Activated T-helper 9 cell treated with anti-CD3 and anti-CD28 coated beads, Interleukin-2, amount 50 U/mL, for 16 hours (primary cell): ENCODE data around the gene MGMT.

Experiments used
- DNase-seq: peaks from one replicate; pipeline ENCODE4 v3.0.0-alpha.2; 2020; ENCODE audit warnings: low read depth

MGMT gene

DNA sequence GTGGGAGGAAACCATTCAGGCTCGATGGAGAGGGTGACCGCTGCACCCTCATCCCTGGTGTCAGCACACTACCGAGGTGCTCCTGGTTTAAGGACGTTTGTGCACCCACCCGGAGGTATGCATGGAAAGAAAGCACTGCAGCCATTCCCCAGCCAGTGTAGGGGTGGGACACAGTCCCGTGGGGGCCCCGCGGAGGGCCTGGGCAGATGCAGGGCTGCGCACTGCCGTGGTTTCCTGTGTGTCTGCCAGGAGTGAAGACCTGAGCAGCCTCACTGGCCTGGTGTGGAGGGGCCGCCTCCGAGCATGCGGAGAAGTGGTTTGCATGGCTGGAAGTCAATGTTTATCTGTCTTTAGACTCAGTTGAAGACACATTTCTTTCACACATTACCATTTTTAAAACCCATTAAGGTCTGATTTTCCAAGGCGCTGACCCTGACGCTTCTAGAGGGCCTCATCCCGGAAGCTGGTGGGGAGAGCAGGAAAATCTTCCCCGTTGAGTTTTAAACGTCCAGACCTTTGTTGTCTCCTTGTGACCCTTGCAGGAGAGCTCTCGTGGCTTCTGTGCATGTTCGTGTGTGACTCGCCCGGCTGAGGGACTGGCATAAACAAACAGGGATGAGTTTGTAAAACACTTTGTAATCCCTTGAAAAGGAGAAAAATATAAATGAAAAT, 188.1 kb downstream of the MGMT start:
- no peak for DNase-seq

DNA sequence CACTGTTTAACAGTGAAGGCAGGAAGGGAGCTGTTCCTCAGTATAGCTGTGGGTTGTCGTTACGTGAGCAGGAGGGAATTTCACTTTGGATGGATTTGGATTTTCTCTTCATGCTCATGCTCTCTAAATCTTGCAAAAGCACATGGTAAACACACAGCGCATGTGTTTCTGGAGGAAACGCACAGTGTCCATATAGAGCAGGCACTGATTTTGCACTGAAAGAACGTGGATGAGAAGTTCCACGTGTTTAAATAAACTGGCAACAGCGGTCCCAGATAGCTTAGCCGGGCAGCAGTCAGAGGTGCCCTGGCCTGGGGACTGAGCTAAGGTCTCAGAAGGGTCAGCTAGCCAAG, 188.6 kb downstream of the MGMT start:
- DNase-seq, result no peak

DNA sequence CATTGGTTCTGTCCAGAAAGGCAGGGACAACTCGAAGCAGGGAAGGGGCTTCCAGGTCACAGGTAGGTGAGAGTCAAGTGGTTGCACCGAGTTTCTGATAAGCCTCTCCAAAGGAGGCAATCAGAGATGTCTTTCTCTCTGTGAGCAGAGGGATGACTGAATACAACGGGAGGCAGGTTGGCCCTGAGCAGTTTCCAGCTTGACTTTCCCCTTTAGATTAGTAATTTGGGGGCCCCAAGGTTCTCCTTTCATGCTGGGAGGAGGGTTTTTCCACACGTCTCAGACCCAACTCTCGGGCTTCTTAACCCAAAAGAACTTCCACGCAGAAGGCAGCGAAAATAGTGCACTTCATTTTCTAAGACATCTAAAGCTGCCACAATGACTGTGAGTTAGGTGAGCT, 189.6 kb downstream of the MGMT start:
- no peak for DNase-seq

DNA sequence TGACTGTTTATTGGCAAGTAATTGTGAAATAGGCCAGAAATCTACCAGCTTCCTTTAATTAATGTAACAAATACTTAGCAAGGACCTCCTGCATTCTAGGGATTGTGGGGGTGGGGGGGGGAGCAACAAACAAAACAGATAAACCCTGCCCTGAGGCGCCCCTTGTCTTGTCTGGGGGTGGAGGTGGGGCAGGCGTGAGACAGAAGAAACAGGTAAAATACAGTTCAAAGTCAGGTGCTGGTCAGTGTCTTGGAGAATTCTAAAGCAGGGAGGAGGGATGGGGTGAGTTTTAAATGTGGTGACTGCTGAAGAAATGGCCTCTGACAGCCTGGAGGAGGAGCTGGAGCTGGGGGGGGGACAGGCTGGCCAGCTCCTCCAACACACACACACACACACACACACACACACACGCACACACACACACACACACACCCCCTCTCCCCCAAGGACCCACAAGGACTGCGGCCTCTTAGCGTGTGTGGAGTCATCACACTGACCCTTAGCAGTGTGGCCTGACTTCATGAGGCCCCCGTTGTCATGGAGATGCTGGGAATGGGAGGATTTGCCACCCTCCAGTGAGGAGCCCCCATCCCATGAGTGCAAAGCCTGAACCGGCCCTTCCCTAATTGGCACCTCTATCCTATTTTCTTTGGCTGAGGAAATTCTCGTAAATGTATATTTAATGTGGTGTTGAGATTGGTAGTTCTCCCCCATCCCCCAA, 190.4 kb downstream of the MGMT start:
- DNase-seq, result no peak

DNA sequence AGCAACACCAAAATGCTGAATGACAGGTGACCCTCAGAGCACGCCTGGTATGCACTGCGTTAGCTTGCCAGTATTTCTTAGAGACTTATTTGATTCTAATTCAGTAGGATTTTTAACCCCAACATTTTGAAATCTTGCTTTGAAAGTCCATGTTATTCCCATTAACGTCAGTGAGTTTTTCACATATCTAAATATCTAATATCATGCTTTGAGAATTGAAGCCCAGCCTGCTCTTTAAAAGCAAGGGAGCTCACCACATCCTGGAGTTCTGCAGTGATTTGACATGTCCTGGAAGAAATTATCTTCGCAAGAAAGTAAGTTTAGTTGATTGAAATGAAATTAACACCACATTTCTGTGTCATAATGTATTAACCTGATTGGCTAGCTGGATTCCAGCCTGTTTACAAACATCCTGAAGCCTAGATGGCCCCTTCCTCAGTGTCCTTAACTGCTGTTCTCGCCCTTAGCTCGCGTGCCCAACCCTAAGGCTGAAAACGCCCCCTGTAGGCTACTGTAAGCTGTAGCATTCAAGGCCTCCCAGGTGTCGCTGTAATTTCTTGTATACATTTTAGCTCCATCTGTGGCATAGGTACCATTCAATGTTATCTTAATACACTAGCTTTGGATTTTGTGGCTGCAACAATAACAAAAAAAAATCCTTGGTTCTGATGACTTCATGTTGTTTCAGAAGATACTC, 191.5 kb downstream of the MGMT start:
- DNase-seq, result no peak

DNA sequence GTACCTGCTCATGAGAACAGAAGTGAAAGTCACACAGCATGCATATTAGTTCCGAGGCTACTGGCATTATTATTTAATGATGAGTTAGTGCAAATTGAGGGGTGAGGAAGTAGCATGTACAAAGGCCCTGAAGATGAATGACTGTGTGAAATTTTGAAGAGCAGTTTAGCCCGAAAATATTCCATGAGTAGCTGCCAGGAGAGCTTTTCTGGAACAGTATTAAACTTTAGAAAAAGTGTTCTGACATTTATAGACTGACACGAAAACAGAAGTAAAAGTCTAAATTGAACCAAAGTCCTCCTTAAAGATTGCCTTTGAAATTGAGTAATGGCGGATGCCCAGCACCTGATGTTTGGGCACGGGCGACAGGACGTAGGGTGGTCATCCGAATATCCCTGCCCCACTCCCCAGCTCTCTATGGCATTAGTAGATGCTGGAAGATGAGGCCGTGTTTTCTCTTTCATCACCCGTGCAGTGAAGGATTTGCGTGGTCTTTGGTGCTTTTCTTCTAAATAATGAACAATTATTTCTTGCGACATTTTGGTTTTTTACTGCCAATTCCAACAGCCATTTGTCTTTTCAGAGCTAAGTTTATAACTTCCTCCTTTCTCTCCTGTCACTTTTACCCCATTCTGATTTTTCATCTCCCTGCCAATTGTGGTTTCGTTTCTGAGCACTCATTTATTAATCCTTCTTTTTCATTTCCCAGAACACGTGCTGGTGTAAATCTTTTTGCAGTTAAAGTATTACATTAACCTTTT, 192.6 kb downstream of the MGMT start:
- DNase-seq, result no peak

DNA sequence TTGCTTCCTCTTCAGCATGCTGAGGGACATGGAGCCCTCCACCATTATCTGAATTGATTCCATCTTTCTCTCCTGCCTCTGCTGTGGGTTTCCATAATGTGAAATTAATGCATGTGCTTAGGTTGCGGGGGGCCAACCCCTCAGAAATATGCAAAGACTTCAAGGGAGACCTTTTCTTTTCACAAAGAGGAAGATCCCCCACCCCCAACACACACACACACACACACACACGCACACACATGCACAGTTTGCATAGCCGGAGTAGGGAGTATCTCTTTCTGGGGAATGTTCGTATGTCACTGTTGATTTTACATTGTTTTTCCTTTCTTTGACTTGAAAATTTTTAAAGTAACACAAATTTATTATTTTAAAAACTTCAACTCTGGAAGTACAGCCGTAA, 193.5 kb downstream of the MGMT start:
- DNase-seq, result no peak

DNA sequence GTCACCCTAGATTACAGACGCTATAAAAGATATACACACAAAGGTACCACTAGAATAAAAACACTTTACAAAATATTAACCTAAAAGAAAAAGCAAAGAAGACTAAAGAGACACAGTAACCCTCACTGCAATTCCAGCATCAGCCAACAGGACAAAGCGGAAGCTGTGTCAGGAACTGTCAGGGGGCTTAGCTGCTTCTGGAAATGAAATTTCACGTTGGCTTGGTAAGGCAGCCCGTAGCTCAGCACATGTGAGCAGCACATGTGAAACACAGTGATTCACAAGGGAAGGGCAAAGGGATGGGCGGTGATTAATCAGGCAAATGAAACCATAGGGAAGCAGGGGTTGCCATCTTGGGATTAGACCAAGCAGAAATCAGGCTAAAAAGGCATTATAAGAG, 195.4 kb downstream of the MGMT start:
- DNase-seq, result no peak

DNA sequence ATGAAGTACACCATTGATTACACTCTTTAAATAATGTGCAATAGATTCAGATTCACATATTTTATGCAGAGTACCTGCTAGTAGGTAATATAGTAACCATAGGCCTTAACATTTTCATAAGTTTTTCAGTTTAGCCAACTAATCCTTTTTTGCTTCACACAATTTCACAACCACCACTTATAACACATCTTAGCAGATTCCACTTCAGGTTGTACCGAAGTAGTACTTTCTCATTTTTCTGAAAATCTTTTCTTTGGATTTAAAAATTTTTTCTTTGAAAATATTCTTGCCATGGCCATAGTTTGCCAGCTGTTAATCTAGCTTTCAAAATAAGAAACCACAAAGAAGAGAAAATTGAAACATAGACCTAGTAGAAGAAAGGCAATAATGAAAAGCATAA, 203.1 kb downstream of the MGMT start:
- no peak for DNase-seq

DNA sequence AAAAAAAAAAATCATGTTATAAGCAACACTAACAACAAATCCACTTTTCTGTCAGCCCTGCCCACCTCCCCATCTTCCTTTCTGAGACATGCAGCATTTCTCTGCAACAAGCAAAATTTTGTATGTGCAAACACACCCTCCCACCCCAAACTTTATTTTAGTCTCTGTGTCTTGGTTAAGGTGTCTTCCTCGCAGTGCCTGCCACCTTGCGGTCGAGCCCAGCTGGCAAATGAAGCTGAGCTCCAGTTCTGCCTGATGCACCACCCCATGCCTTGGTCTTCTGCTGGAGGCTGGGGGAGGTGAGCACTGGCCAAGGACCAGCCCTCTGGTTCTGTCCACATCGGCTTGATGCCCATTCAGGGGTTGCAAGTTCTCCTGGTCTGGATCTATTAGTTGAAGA, 206.3 kb downstream of the MGMT start:
- DNase-seq, result no peak

DNA sequence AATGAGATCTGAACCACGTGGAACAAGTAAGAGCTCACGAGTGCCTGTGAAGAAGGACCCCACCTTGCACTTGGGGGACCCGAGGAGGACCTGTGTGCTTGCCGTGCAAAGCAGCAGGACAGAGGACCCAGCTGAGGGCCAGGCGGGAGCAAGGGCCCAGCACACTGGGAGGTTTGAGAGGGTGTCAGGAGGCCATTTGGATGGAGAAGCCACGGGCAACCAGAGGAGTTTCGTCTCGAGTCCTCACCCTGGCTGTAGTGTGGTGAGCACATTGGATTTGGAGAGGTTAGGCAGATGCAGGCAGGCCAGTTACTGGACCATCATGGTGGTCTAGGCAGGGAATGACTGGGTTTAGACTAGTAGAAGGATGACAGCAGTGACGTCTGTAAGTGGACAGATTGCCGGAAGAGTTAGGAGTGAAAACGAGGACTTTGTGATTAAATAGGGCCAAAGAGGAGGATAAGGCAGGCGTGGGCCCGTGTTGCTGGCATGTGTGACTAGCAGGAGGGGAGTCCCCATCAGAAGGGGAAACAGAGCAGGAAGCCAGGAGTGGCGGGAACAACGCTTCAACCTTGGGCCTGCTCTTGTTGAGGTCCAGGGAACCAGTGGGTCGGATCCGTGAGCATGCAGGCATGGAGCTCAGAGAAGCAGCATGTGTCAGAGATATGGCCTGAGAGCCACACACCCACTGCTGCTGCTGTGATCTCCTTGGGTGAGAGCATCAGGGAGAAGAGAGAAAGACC, 208.2 kb downstream of the MGMT start:
- DNase-seq, result no peak

DNA sequence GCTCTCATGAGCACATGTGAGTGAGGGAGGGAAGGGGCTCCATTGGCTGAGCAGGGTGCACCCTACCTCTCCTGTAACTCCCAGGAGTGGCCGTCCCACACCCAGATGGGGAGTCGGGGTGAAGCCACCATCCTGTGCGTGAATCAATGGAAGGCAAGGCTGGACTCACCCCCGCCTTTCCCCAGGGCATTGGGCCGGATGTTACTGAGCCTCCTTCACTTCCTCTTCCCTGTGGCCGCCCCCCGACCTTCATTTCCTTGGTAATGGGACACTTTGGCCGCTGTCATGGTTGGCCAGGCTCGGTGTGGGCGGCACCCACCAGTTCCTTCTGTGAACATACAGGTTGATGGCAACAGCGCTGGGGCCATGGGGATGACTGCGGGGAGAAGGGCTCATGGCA, 209.0 kb downstream of the MGMT start:
- DNase-seq, result no peak

DNA sequence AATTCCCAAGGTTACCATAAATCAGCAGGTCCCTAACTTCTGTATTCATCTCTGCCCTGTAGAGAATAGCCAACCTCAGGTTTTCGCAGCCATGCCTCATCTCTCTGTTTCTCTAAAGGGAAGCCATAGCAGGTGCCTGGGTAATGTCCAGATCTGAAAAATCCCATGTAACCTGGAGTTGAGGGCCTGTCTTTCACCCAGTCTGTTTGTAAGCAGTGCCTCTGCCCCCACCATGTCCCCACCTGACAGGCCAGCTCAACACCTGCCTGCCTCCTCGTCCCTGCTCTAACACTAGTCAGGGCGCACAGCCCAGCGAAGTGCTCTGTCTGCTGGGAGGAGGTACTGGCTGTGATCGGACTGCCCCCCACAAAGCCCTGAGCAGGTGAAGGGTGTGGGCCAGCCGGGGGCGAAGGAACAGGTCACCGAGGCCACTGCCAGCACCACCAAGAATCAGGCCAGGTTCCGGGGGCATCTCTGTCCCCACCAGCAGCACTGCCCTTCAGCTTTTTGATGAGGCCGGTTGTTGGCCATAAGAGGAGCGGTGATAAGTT, 210.4 kb downstream of the MGMT start:
- DNase-seq, result no peak

DNA sequence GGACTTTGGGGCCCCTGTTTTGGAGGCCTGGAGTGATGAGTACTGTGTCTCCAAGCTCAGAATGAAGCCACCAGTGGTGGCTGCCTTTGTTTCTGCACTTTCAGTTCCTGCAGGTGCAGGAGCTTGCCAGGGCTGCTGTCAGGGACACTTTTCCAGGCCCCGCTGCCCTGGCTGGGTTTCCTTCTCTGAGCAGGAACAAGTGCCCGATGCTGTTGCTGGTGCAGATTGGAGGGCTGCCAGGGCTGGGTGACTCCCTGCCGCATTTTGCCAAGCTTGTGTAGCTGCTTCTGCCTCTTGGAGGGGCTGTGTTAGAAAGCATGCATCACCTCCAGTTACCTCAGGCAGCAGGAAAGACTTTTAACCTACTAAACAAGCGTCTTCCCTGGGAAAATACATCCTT, 211.1 kb downstream of the MGMT start:
- DNase-seq, result no peak

DNA sequence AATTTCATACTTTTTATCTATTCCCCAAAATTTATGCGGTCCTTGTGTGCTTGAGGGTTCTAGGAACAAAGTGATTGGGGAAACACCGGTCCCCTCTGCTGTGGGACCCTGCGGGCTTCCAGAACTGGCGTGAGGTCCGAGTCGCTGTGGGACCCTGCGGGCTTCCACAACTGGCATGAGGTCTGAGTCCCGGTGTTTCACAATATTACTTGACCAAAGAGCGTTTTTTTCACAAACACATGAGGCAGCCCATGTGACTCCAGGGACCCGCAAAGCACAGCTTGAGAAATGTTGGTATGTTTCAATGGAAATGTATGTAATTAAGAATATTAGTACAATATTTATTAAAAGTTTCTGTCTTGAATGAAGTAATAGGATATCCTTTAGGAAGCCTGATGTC, 212.2 kb downstream of the MGMT start:
- DNase-seq, result no peak

DNA sequence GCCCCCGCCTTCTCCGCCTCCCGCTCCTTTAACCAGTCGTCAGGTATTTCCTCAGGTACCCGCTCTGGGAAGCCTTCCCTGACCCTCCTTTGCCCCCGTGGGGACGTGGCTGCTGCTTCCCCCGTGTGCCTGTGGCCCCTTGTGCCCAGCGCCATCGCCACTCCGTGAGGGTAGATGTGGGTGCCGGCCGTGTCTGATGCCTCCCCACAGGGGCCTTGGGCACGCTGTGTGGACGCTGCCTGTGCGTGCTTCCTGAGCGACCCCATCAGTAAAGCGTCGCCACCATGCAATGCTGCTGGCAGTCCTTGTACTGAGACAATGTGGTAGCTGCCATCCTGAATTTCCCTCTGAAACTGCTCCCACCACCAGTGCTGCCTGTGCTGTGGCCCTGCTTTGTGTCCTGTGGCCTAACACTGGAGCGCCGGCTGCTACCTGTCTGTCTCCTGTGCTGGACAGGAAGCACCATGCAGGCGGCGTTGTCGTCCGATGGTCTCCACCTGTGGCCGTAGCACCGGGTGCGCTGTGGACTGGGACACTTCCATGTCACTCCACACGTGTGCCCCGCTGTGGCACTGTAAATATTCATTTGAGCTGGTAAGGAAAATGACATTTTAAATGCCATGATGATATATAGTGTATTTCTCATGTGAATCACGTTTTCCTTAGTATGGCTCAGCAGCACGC, 213.8 kb downstream of the MGMT start:
- no peak for DNase-seq

DNA sequence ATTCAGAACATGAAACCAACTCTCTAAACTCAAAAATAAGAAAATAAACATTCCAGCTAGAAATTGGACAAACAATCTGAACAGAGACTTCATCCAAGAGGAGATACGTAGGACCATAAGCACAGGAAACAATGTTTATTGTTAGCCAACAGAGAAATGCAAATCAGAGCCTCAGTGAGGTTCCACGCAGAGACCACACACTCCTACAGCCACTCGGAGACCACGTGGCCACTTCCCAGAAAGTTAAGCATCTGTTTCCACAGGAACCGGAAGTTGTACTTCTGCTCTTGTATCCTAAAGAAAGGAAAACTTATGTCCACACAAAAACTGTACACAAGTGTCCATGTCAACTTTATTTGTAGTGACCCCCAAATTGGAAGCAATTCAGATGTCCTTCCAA, 214.8 kb downstream of the MGMT start:
- no peak for DNase-seq

DNA sequence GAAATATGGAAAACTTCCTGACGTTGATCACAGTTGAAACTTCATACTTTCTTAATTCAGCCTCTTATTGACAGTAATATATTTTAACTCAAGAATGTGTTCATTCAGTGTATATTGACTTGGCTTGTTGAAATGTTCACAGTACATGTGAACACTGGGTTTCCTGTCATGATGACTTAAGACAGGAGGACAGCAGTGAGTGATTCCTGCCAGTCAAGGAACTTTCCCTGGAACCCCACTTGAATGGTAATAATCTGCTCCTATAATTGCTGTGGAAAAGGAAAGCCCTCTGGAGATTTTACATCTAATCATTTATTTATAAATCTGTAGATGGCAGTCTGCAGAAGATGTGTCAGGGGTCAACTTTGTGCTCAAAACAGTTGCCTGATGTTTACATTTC, 216.5 kb downstream of the MGMT start:
- DNase-seq, result no peak

DNA sequence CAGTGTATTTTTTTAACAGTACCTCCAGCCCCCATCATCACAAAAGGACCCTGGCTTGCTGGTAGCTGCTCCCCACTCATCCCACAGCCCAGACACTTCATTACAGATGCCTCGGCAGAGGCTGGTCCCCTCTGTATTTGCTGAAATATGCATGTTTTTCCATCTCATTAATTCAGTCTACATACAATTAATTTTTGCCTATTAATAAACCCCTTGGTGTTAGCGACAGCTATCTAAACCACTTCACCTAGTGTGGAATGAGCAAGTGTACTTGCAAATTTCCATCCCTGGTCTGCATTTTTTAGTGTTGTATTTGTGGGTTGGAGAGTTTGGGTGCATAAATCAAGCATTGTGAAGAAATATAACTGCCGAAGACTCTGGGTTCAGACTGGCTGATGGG, 216.9 kb downstream of the MGMT start:
- no peak for DNase-seq

DNA sequence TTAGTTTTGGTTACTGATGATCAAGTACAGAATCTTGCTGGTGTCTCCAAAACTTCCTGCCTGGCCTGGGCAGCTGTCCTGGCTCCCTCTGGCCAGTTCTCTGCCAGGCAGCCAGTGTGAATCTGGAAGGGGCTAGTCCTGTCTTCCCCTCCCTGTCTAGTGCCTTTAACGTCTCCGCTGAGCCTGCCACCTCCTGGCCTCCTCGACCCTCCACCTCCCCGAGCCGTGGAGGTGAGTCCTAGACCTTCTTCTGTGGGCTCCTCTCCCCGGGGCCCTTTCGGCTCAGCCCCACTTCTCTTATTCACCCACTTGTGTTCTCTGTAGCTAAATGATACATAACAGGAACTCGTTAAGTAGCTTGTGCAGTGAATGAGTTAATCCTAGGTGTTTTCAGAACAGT, 218.2 kb downstream of the MGMT start:
- no peak for DNase-seq

DNA sequence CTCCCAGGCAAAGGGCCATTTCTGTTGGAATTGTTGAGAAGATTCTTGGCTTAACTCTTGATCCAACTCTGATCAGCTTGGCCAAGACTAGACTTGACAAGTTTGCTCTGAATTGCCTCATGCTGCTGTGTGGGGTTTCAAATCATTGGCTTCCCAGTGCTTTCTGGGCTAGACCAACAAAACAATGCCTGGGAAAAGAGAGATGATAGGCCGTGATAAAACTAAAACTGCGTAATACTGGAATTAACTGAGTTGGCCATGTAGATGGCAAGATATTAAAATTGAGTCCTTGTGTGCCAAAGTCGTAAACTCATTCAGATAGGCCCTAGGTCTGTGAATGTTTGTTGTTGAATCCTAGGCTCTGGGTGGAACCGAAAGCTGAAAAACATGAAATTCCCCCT, 222.6 kb downstream of the MGMT start:
- no peak for DNase-seq
